A673 (cell line): ENCODE data around the gene LMNTD2. TPM values are rescaled to one million over a fixed set of nuclear protein-coding genes. Genes with fewer than 3 reads are reported as not detected.
A peak's percentile ranks its signal among the peaks of the same experiment; 100 is the strongest.
"Not testable (repeated sequence)": the region's sequence is repeated elsewhere in the genome, so short reads cannot be mapped to it uniquely, and the experiment has no call there.

Source experiments
- BruUV-seq: library from RNA; stranded (reverse); fragments of 400-500 nt; replicated peaks from 2 replicates; lab custom pipeline; 2021; lab: Mats Ljungman, UMichigan
- CTCF ChIA-PET: fragments of 300-600 bp; sonication (Branson Sonifier 250); formaldehyde crosslinking; loops from one replicate; lab custom pipeline; 2022; ENCODE audit warnings: antibody characterized with exemption; lab: Charles Lee
- POLR2A ChIA-PET: fragments of 300-600 bp; sonication (Branson Sonifier 250); formaldehyde crosslinking; loops from one replicate; lab custom pipeline; 2022; ENCODE audit warnings: antibody characterized with exemption; ENCODE audit not compliant: low non-redundant PET; lab: Charles Lee
- DNase-seq: peaks from one replicate; pipeline ENCODE4 v3.0.0-alpha.2; 2015; ENCODE audit warnings: low spot score
- H3K27ac ChIP-seq: fragments of 200-600 bp; sonication (generic); 2 replicates; pipeline ENCODE4 v1.5.1; 2016; ENCODE audit warnings: mixed run types, low read depth, mild to moderate bottlenecking, mixed read lengths, antibody characterized with exemption, low read length; ENCODE audit not compliant: poor library complexity, severe bottlenecking
- H3K27me3 ChIP-seq: fragments of 200-600 bp; sonication (generic); replicated peaks from 2 replicates; pipeline ENCODE4 v1.6.1; 2017; ENCODE audit warnings: mixed run types, low read depth, mild to moderate bottlenecking, mixed read lengths, antibody characterized with exemption, low read length; ENCODE audit not compliant: insufficient read depth, poor library complexity
- H3K36me3 ChIP-seq: fragments of 200-600 bp; sonication (generic); 2 replicates; pipeline ENCODE4 v1.6.1; 2016; ENCODE audit warnings: mixed run types, mild to moderate bottlenecking, mixed read lengths, antibody characterized with exemption, low read length; ENCODE audit not compliant: insufficient read depth, poor library complexity, severe bottlenecking
- H3K4me1 ChIP-seq: fragments of 200-600 bp; sonication (generic); 2 replicates; pipeline ENCODE4 v1.6.1; 2017; ENCODE audit warnings: mixed run types, mild to moderate bottlenecking, mixed read lengths, antibody characterized with exemption, low read length; ENCODE audit not compliant: insufficient read depth, poor library complexity, severe bottlenecking
- H3K4me3 ChIP-seq: fragments of 200-600 bp; sonication (generic); 2 replicates; pipeline ENCODE4 v1.5.1; 2016; ENCODE audit warnings: low read depth, mixed run types, mild to moderate bottlenecking, mixed read lengths, low read length; ENCODE audit not compliant: poor library complexity, severe bottlenecking
- H3K9me3 ChIP-seq: fragments of 200-600 bp; sonication (generic); 2 replicates; pipeline ENCODE4 v1.6.1; 2016; ENCODE audit warnings: mixed run types, low read depth, mild to moderate bottlenecking, mixed read lengths, antibody characterized with exemption, low read length; ENCODE audit not compliant: poor library complexity, severe bottlenecking
- EZH2 ChIP-seq: fragments of 200-600 bp; sonication (generic); IDR thresholded peaks from 2 replicates; pipeline ENCODE4 v1.6.1; 2017; ENCODE audit warnings: borderline replicate concordance, low read depth, mild to moderate bottlenecking, mixed read lengths, antibody characterized with exemption, low read length; ENCODE audit not compliant: poor library complexity, severe bottlenecking
- intact Hi-C: fragments of 100-400 bp; cut with micrococcal nuclease; formaldehyde crosslinking; loops from one replicate; pipeline ENCODE4 v1.10.0; 2022; ENCODE audit not compliant: unreplicated experiment
- total RNA-seq: library from RNA; stranded (reverse); gene quantifications from 2 replicates; pipeline ENCODE4 v1.2.3, GENCODE V29; 2021
- TF ChIP-seq, protein P1 (sequence below): fragments of 300-800, 200-600 bp; sonication (generic); conservative IDR thresholded peaks from 2 replicates; pipeline ENCODE4 v1.5.1; 2017; ENCODE audit warnings: low read depth, mild to moderate bottlenecking, antibody characterized with exemption, low read length, moderate library complexity, mixed read lengths

The LMNTD2 gene
- total RNA-seq, 1 experiment from 2014 or later: 1.1 TPM

DNA sequence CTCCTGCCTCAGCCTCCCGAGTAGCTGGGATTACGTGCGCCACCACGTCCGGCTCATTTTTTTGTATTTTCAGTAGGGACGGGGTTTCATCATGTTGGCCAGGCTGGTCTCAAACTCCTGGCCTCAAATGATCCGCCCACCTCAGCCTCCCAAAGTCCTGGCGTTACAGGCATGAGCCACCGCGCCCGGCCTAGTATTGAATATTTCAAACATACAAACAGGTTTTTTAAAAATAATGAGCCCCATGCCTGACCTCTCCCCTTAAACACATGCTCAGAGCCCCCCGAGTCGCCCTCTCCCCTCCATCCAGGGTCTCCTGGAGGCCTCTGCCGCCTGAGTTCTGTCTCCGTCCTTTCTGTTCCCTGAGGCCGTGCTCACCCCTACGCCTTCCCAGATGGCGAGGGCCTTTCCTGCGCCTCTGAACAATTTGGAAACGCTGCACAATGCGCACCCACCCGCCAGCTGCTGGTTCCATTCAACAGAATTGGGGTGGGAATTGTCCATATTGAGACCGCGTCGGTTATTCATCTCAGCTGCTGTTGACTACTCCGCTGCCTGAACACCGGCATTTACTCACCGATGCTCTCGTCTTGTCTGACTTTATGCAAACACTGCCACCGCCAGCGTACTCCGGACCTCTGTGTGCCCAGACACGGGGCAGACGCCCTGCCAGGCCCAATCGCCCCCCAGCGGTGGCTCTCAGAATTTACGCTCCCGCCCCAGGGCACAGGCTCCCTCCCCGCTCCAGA lies 39.9 kb downstream of the LMNTD2 start:
- ChIA-PET CTCF (no interaction called here), POLR2A (no interaction called here)
- H3K27me3 ChIP-seq: no peaks in the 10 kb centered on the region
- no peak overlapping the region for H3K27ac ChIP-seq
- intact Hi-C loops: no loop called here
- DNase-seq: no peak
- no peaks in the 10 kb centered on the region for H3K4me1 ChIP-seq
- H3K4me3 ChIP-seq: no peak overlapping the region
- H3K36me3 ChIP-seq: no peaks in the 10 kb centered on the region
- no TSS peak for BruUV-seq
- TF ChIP-seq, protein P1, sequence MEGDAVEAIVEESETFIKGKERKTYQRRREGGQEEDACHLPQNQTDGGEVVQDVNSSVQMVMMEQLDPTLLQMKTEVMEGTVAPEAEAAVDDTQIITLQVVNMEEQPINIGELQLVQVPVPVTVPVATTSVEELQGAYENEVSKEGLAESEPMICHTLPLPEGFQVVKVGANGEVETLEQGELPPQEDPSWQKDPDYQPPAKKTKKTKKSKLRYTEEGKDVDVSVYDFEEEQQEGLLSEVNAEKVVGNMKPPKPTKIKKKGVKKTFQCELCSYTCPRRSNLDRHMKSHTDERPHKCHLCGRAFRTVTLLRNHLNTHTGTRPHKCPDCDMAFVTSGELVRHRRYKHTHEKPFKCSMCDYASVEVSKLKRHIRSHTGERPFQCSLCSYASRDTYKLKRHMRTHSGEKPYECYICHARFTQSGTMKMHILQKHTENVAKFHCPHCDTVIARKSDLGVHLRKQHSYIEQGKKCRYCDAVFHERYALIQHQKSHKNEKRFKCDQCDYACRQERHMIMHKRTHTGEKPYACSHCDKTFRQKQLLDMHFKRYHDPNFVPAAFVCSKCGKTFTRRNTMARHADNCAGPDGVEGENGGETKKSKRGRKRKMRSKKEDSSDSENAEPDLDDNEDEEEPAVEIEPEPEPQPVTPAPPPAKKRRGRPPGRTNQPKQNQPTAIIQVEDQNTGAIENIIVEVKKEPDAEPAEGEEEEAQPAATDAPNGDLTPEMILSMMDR: no peak
- TF ChIP-seq EZH2: no peak
- no peaks in the 10 kb centered on the region for H3K9me3 ChIP-seq

DNA sequence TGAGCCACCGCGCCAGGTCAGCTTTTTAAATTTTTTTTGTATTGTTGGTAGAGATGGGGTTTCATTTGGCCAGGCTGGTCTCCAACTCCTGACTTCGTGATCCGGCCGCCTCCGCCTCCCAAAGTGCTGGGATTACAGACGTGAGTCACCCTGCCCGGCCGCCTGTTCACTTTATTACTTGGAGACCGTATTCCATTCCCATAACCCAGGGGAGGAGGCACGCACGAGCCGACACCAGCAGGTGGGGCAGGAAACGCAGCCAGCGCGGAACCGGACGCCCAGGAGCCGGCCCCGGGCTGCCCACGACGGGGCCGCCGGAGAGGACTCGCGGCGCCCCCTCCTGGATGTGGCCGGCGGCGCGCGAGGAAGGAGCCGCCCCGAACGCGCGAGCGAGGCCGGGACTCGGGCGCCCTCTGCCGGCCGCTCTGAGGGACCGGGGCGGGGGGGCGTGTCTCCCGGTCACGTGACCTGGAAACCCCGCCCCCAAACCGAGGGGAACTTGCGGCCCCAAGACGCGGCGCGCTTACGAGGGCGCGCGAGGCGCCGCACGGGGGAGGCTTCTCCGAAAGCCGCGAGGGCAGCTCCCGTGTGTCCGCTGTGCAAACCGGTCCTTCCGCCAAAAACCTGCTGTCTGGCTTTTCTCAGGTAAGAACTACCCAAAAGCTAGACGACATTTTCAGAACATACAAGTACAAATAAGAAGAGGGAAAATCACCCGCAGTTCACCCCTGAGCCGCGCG lies 41.9 kb downstream of the LMNTD2 start:
- TF ChIP-seq, protein P1: peak; percentile 76
- no peak for TF ChIP-seq EZH2
- ChIA-PET CTCF (interaction anchor here (0.6 kb wide), 1 partner anchor 17 kb away, joined by 3 read pairs; no protein-coding TSS in a partner anchor), POLR2A (no interaction called here)
- intact Hi-C loops: no loop called here
- Histone ChIP-seq H3K36me3 (no peaks in the 10 kb centered on the region), H3K27me3 (no peaks in the 10 kb centered on the region), H3K4me3 (peak overlapping the region; percentile 22), H3K9me3 (no peaks in the 10 kb centered on the region), H3K27ac (no peak overlapping the region), H3K4me1 (no peaks in the 10 kb centered on the region)
- no TSS peak for BruUV-seq
- DNase-seq: peak; percentile 92

DNA sequence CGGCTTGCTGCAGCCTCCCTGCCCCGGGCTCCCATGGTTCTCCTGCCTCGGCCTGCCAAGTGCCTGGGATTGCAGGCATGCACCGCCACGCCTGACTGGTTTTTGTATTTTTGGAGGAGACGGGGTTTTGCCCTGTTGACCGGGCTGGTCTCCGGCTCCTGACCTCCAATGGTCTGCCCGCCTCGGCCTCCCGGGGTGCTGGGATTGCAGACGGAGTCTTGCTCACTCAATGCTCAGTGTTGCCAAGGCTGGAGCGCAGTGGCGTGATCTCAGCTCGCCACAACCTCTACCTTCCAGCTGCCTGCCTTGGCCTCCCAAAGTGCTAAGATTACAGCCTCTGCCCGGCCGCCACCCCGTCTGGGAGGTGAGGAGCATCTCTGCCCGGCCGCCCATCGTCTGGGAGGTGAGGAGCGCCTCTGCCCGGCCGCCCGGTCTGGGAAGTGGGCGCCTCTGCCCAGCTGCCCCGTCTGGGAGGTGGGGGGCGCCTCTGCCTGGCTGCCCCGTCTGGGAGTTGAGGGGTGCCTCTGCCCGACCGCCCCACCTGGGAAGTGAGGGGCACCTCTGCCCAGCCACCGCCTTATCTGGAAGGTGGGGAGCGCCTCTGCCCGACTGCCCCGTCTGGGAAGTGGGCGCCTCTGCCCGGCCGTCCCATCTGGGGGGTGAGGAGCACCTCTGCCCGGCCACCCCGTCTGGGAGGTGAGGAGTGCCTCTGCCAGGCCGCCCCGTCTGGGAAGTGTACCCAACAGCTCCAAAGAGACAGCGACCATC lies 43.4 kb downstream of the LMNTD2 start:
- H3K27me3 ChIP-seq, CTCF ChIA-PET, DNase-seq, H3K9me3 ChIP-seq, POLR2A ChIA-PET, H3K27ac ChIP-seq, H3K36me3 ChIP-seq, H3K4me3 ChIP-seq, BruUV-seq, H3K4me1 ChIP-seq, intact Hi-C loops: not testable (repeated sequence)
